SIG-M5 treated with dmso at 0.1 percent for 504 hours (cell line): ENCODE measurements around the gene UBAP1L.
"Not testable (repeated sequence)": the region's sequence is repeated elsewhere in the genome, so short reads cannot be mapped to it uniquely, and the experiment has no call there.

Experiments
- DNase-seq: peaks from one replicate; lab custom pipeline; 2025; ENCODE audit not compliant: unreplicated experiment; lab: John Stamatoyannopoulos, UW

The UBAP1L gene

DNA sequence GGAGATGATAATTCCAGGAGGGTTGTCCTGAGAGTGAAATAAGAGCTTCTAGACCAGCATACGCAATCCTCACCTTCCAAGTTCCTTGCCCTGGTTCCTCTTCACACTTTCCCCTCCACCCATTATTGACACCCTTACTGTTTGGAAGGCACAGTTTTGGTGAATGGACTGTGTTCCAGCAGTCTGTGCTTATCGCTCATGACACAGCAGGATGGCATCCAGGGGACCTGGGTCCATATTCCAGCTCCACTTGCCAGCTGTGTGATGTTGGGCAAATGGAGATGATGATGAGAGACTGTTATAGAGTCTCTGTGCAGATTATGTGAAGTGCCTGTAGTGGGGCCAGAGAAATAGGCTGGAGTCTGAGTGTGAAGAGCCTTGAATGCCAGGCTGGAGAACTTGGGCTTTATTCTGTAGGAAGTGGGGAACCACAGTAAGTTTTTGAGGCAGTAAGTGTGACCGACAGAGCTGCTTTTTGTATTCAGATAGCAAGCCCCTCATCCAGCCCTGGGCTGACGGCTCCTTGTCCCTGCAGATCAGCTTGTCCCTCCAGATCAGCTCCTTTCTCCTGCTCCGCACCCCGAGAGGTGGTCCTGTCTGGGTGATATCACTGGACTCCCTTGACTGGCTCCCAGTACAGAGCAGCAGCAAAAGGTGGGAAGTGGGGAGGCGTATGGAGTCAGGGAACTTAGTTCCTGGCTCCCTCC is 30.3 kb downstream of the UBAP1L start:
- DNase-seq: no peak

DNA sequence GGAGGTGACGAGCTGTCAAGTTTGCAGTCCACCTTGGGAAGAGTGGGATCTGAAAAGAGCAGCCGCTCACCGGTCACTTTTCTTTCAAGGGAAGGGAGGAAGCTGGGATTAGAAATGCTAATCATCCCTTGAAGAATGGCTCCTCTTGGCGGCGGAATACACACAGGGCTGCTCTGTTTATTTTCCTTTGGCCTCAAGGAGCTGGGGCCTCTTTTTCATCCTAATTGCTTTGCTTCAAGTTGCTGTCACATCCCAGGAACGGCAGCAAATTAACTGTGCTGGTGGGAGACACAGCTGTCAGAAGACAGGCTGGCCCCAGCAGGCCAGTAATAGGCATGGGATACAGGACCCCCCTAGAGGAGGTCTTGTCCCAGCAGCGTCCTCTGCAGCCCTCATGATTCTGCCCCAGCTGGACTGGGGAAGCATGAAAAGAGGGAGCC is 31.7 kb downstream of the UBAP1L start:
- no peak for DNase-seq

DNA sequence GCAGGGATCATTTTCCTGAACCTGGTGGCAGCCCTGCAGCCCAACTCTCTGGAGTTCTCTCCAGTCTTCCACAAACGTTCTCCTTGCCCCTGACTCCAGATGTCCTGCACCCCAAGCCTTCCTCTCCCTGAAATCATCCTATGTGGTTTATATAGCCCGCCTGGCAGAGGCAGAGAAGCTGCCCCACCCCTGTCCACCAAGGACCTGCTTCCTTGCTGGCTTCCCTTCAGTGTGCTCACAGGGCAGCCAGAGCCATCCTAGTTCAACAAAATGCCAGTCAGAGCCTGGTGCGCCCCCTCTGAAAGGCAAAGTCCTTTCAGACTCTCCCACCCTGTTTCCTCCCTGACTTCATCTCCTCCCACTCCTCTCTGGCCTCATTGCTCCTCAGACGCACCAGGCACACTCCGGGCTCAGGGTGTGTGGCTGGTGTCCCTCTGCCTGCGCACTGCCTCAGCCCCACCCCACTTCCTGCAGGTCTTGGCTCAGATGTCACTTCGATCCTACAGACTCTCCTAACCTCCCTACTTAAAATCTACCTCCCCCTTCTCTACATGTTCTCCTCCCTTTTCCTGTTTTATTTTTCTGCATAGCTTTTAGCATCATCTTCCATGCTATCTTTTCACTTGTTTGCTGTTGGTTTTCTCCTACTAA is 32.6 kb downstream of the UBAP1L start:
- no peak for DNase-seq

DNA sequence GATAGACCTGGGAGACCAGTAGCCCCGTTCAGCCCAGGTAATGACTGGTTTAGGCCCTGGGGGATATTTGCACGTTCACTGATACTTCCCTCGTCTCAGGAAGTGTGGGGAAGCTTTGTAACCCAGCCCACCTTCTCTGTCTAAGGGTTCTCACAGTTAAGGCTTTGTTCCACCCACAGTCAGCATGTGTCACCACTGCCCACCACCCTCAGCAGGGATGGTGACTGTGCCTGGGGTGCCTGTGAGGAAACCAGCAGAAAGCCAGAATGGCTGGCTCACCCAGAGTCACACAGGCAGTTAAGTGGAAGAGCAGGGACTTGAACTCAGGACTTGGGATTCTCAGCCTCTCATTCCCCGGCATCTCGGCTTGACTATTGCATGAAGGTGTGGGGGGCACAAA is 33.2 kb downstream of the UBAP1L start:
- no peak for DNase-seq

DNA sequence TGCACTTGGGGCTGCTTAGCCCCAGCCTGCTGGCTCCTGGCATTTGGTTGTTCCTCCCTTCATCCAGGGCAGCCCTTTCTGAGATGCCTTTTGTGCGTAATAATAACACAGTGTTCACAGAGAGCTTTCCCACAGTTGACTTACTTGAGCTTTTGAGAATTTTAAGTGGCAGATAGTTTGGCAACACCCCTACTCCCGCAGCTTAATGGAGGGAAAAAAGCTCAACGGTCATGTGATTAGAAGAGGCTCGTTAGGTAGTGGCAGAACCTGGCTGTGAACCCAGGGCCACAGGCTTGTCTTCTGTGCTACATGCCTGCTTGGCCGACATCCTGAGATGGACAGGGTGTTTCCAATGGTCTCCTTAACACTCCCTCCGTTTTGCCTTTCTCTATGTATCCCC is 33.7 kb downstream of the UBAP1L start:
- no peak for DNase-seq

DNA sequence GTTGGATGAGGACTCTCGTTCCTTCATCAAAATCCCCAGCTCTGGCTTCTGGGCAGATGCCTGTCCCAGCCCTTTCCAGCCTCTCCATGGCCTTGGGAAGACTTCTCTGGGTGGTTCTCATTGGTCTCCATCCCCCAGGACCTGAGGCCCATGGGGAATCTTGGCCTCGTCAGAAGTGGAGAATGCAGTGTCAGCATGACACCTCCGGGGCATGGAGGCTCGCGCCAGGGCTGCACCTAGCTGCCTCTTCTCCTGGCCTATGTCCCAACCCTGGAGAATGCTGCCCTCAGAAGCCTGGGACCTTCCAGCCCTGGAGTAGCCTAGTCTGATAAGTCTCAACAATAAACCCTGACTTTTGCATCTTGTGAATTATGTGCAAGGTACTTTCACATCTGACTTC is 35.4 kb downstream of the UBAP1L start:
- no peak for DNase-seq

DNA sequence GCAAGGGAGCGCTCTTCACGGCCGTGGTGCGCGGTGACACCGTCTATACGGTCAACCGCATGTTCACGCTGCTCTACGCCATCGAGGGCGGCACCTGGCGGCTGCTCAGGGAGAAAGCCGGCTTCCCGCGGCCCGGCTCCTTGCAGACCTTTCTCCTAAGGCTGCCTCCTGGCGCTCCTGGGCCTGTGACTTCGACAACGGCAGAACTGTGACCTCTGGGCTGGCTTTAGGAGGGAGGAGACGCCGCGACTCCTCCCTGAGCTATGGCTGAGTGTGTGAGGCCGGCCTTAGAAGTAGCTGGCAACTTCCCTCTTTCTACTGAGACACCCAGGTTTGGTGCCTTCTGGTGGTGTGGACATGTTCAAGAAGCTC is 37.0 kb downstream of the UBAP1L start:
- no peak for DNase-seq

DNA sequence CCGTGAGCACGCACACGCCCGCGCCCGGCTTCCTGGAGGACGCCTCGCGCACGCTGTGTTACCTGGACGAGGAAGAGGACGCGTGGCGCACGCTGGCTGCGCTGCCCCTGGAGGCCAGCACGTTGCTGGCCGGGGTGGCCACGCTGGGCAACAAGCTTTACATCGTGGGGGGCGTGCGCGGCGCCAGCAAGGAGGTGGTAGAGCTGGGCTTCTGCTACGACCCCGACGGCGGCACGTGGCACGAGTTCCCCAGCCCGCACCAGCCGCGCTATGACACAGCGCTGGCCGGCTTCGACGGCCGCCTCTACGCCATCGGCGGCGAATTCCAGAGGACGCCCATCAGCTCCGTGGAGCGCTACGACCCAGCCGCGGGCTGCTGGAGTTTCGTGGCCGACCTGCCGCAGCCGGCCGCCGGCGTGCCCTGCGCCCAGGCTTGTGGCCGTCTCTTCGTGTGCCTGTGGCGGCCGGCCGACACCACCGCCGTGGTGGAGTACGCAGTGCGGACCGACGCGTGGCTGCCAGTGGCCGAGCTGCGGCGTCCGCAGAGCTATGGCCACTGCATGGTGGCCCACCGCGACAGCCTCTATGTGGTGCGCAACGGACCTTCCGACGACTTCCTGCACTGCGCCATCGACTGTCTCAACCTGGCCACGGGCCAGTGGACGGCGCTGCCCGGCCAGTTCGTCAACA is 37.6 kb downstream of the UBAP1L start:
- DNase-seq: no peak

DNA sequence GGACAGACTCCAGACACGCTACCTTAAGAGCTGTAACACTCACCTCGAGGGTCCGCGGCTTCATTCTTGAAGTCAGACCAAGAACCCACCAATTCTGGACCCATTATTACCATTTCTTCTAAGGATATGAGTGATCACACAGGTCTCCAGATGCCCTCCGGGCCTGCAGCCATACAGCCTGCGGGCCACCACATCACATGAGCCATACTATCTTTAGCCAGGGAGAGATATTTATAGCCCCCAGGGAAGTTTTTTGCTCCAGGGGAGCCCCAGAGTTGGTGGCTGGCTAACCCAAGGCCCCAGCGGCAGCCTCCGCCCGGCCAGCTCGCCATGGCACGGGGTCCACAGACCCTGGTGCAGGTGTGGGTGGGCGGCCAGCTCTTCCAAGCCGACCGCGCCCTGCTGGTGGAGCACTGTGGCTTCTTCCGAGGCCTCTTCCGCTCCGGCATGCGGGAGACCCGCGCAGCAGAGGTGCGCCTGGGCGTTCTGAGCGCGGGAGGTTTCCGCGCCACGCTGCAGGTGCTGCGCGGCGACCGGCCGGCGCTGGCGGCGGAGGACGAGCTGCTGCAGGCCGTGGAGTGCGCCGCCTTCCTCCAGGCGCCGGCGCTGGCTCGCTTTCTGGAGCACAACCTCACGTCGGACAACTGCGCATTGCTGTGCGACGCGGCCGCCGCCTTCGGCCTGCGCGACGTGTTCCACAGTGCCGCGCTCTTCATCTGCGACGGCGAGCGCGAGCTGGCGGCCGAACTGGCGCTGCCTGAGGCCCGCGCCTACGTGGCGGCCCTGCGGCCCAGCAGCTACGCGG is 38.3 kb downstream of the UBAP1L start, which contains the start of gene KBTBD13:
Gene KBTBD13 (plus strand): TSS at position 261 of the 805 bp plus-strand sequence. CDS start 70 bp downstream, at position 331.
- no peak for DNase-seq

DNA sequence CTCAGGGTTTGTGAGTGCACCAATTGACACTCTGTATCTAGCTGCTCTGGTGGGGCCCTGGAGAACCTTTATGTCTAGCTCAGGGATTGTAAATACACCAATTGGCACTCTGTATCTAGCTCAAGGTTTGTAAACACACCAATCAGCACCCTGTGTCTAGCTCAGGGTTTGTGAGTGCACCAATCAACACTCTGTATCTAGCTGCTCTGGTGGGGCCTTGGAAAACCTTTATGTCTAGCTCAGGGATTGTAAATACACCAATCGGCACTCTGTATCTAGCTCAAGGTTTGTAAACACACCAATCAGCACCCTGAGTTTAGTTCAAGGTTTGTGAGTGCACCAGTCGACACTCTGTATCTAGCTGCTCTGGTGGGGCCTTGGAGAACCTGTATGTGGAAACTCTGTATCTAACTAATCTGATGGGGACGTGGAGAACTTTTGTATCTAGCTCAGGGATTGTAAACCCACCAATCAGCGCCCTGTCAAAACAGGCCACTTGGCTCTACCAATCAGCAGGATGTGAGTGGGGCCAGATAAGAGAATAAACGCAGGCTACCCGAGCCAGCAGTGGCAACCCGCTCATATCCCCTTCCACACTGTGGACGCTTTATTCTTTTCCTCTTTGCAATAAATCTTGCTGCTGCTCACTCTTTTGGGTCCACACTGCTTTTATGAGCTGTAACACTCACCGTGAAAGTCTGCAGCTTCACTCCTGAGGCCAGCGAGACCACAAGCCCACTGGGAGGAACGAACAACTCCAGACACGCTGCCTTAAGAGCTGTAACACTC is 39.2 kb downstream of the UBAP1L start:
- DNase-seq: not testable (repeated sequence)

DNA sequence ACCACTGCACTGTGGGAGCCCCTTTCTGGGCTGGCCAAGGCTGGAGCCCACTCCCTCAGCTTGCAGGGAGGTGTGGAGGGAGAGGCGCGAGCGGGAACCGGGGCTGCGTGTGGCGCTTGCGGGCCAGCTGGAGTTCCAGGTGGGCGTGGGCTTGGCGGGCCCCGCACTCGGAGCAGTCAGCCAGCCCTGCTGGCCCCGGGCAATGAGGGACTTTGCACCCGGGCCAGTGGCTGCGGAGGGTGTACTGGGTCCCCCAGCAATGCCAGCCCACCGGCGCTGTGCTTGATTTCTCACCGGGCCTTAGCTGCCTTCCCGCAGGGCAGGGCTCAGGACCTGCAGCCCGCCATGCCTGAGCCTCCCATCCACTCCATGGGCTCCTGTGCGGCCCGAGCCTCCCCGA is 40.1 kb downstream of the UBAP1L start:
- not testable (repeated sequence) for DNase-seq

DNA sequence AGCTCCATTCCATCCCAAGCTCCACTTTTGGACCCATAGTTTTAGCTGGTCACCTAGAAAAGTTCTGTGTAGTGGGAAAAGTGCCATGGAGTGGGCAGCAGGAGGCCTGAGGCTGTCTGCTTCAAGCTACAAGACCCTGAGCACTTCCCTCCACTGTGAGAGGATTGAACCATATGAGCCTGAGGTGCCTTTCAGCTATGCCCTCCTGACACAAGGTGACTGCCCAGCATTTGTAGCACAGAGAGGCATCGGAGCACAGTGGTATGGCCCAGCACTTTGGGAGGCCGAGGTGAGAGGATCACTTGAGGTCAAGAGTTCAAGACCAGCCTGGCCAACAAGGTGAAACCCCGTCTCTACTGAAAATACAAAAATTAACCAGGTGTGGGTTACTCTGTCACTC is 42.4 kb downstream of the UBAP1L start:
- DNase-seq: no peak

DNA sequence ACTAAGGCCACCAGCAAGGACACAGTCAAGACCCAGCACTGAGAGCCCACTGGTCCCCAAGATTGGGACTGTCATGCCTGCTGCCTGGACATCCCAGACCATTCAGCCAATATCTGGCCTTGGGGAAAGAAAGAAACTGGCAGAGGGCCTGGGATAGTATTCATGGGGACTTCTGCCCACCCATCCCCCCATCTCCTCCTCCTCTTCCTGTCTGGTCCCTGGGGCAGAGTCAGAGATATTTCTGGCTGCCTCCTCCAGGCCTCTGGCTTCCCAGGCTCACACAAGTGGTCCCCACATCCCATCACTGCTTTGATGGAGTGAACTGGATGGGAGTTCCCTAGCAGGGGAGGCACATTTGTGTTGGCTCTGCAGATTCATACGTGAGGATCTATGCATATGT is 43.0 kb downstream of the UBAP1L start:
- no peak for DNase-seq

DNA sequence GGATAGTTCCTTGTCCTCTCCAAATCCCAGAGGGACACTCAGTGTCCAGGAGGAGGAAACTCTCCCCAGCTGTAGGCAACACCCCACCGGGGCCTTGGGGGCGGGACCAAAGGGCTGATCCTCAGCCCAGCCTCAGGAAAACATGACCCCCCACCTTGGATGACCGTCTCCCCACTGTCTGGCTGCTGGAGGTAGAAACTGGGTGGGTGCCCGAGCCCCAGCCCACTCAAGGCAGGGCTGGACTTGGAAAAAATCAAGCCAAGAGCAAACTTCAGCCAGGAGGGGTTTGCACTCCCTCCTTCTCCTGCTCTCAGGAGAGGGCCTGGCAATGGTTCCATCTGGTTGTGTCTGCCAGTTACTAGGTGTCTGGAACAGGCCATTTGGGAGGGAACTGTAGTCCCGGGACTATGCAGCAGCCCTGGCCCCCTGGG is 43.6 kb downstream of the UBAP1L start:
- DNase-seq: no peak

DNA sequence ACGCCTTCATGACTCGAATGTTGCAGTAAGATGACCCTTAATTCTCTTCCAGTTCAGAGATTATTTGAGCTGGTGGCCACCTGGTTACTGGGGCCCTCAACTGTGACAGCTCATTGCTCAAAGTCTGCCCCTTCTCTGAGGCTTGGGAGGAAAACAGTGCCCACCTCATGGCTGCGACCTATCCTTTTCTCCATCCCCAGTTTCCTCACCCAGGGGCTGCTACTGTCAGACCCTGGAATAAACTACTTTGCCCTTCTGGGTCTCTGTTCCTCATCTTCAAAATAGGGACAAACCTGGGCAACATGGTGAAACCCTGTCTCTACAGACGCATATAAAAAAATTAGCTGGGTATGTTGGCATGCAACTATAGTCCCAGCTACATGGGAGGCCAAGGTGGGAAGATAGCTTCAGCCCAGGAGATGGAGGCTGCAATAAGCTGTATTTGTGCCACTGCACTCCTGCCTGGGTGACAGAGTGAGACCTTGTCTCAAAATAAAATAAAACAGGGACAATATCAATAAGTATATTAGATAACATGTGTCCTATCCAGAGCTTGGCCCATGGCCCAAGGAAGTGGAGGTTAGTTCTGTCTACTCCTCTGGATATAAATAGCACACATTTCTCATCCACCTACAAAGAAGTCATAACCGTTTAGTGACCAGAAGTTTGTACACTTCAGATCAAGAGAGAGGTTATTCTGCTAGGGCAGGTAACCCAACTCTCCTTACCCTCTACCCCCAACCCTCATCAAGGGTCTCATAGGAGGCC is 45.0 kb downstream of the UBAP1L start:
- no peak for DNase-seq

DNA sequence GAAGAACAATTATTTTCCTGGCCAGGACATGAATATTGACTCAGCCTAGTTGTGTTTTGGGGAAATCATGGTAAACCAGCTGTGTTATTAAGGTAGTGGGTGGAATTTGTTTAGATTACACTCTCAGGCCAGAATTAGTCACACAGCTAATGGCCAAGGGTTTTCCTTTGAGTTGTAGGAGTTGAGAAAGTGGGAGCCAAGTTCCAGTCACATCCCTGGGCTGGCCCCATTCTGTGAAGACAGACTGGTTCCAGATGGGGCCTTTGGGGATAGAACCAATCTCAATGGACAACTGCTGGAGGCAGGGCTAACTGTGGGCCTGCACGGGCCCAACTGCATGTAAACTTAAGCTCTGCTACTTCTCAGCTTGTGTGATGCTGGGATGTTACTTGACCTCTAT is 45.8 kb downstream of the UBAP1L start:
- no peak for DNase-seq

DNA sequence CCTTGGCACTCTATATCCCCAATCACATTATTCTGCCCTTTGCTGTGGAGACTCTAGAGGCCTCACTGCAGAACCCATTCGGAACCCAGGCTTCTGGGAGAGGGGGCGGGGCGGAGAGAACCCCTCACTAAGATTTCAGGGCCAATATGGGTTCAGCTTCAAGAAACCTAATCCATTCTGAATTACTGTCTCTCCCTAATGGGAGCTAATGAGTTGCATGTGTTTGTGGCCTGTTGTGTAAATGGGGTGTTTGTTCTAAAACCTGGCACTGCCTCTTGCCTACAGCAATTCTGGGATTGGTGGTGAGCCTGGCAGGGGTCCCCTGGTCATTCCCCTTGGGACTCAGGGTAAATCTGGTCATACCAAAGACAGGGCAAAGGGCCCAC is 46.6 kb downstream of the UBAP1L start:
- DNase-seq: no peak

DNA sequence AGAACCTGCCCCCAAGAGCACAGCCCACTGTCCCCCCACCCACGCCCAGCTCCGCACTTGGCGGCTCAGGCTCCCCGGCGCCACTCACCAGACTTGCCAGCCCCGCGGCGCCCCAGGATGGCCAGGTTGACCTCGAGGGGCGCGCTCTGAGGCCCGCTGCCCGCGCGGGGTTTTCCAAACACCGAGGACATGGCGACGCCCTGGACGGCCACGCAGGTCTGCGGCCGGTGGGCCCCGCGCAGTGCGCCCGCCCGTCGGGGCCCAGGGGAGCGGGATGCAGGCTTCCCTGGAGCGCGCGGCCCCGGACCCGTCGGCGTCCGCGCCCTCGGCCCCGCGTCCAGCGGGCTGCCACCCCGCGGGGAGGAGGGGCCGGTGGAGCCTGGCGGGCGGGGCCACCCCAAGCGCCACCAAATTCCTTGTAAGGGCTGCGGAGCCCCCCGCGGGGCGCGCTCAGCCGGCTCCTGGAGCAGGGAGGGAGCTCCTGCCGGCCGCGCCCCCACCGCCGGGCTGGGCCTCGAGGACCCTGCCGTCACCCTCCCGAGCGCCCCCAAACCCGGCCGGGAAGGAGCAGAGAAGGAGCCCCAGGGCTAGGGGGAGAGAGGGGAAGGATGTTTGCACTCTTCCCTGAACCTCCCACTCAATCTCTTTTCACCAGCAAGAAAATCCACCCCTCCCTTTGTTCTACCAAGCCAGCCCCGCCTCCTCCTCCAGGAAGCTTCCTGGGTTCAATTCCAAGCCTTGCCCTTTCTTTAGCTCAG is 47.2 kb downstream of the UBAP1L start, which contains the start of gene RASL12:
Gene RASL12 (minus strand): TSS at position 347 of the 758 bp plus-strand sequence. CDS start 156 bp downstream, at position 191.
- no peak for DNase-seq

DNA sequence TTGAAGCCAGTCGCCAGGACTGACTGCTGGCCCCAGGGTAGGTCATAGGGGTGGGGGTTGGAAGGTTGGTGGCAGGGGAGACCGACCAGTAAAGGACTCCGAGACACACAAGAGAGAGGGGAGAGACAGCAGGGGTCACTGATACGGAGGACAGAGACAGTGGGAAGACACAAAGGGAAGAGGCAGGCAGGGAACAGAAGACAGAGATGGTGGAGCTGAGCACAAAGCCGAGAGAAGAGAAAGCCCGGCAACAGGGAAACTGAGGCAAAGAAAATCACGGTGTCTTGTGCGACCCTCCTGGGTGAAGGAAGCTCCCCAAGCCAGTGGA is 47.7 kb downstream of the UBAP1L start:
- no peak for DNase-seq
